HCT116 (cell line): ENCODE results near the gene CACNA1C.

Experiments used
- CEBPB ChIP-seq: IDR thresholded peaks from 2 replicates; pipeline ENCODE4 v1.6.1; 2012; ENCODE audit warnings: low read depth
- EGR1 ChIP-seq: IDR thresholded peaks from 2 replicates; pipeline ENCODE4 v1.6.1; 2012; ENCODE audit warnings: low read depth
- EZH2 ChIP-seq: fragments of 200-600 bp; sonication (generic); IDR thresholded peaks from 2 replicates; pipeline ENCODE4 v1.6.1; 2017; ENCODE audit warnings: antibody characterized with exemption, mixed run types
- EZH2phosphoT487 ChIP-seq: fragments of 200-600 bp; IDR thresholded peaks from 2 replicates; pipeline ENCODE4 v1.6.1; 2018; ENCODE audit warnings: antibody characterized with exemption, borderline replicate concordance
- POLR2A ChIP-seq: IDR thresholded peaks from 2 replicates; pipeline ENCODE4 v1.7.0; 2011; ENCODE audit warnings: borderline replicate concordance; ENCODE audit not compliant: insufficient read depth, insufficient read length; ENCODE audit errors: extremely low read depth
- POLR2AphosphoS5 ChIP-seq: IDR thresholded peaks from 2 replicates; pipeline ENCODE4 v1.6.1; 2011; ENCODE audit warnings: mild to moderate bottlenecking, low read depth, low read length, moderate library complexity
- RAD21 ChIP-seq: IDR thresholded peaks from 2 replicates; pipeline ENCODE4 v1.6.1; 2012; ENCODE audit warnings: low read depth, mild to moderate bottlenecking
- SP1 ChIP-seq: IDR thresholded peaks from 2 replicates; pipeline ENCODE4 v1.6.1; 2012; ENCODE audit warnings: low read depth
- YY1 ChIP-seq: IDR thresholded peaks from 2 replicates; pipeline ENCODE4 v1.6.1; 2011; ENCODE audit warnings: low read length, low read depth, moderate library complexity, mild to moderate bottlenecking; ENCODE audit not compliant: insufficient replicate concordance; ENCODE audit errors: extremely low read depth
- TF ChIP-seq, protein P1 (sequence below), 3 experiments: fragments of 200-600 bp in 1 of 3; sonication (generic) in 1 of 3; IDR thresholded peaks in 2 of 3; conservative IDR thresholded peaks in 1 of 3; 2 replicates each; pipeline ENCODE4 v1.5.1; 2012 to 2017; ENCODE audit warnings: low read depth in 2 of 3, low read length in 2 of 3, antibody characterized with exemption in 1 of 3, borderline replicate concordance in 1 of 3, control low read depth in 1 of 3, mild to moderate bottlenecking in 1 of 3, mixed read lengths in 1 of 3, mixed run types in 1 of 3, moderate library complexity in 1 of 3; ENCODE audit not compliant: insufficient read depth in 1 of 3

- TF ChIP-seq, protein P1, sequence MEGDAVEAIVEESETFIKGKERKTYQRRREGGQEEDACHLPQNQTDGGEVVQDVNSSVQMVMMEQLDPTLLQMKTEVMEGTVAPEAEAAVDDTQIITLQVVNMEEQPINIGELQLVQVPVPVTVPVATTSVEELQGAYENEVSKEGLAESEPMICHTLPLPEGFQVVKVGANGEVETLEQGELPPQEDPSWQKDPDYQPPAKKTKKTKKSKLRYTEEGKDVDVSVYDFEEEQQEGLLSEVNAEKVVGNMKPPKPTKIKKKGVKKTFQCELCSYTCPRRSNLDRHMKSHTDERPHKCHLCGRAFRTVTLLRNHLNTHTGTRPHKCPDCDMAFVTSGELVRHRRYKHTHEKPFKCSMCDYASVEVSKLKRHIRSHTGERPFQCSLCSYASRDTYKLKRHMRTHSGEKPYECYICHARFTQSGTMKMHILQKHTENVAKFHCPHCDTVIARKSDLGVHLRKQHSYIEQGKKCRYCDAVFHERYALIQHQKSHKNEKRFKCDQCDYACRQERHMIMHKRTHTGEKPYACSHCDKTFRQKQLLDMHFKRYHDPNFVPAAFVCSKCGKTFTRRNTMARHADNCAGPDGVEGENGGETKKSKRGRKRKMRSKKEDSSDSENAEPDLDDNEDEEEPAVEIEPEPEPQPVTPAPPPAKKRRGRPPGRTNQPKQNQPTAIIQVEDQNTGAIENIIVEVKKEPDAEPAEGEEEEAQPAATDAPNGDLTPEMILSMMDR (IDR thresholded peaks at IDR 0.05 in 2 of 3, conservative IDR thresholded peaks at IDR 0.05 in 1 of 3; ENCODE audit: borderline replicate concordance in 1 of 3, insufficient read depth in 1 of 3, low read depth in 2 of 3, low read length in 2 of 3): no peak
- TF ChIP-seq POLR2A: no peak
- no peak for TF ChIP-seq EZH2
- TF ChIP-seq POLR2AphosphoS5: no peak
- TF ChIP-seq RAD21: no peak
- TF ChIP-seq EGR1: no peak
- no peak for TF ChIP-seq CEBPB
- TF ChIP-seq YY1: no peak
- no peak for TF ChIP-seq EZH2phosphoT487
- TF ChIP-seq SP1: no peak
These were observed 133.1 kb downstream of the CACNA1C start for GRCh38 chr12:2185751-2186341.
